ENCODE data around the gene KCNA10. TPM values are rescaled to one million over a fixed set of nuclear protein-coding genes. Genes with fewer than 3 reads are reported as not detected.

The KCNA10 gene
- total and polyA plus RNA-seq, 2 experiments from 2014 or later = not detected

- Histone ChIP-seq H3K4me2 (no peak overlapping the region), H3K9me2 (ENCODE audit: insufficient read depth) (no peaks in the 10 kb centered on the region), H3K4me3 (no peak overlapping the region), H2AFZ (no peak overlapping the region), H3F3A (replicated peaks; ENCODE audit: low read depth) (no peaks in the 10 kb centered on the region), H3K27me3 (ENCODE audit: insufficient read depth) (no peaks in the 10 kb centered on the region), H4K20me1 (replicated peaks; ENCODE audit: insufficient read depth) (0 out of 2 replicates have a peak, but pooled peaks cover 4% of the 10 kb centered on the region), H3K79me2 (replicated peaks; ENCODE audit: insufficient read depth) (no peaks in the 10 kb centered on the region), H3K27ac (ENCODE audit: low read depth) (no peak overlapping the region), H3K4me1 (ENCODE audit: insufficient read depth) (no peaks in the 10 kb centered on the region), H3K36me3 (ENCODE audit: insufficient read depth) (no peaks in the 10 kb centered on the region)
- no peaks in the 10 kb centered on the region; the same call in 2 of the 3 replicates for H3K4me1 Mint-ChIP-seq
- H3K27me3 Mint-ChIP-seq (ENCODE audit: insufficient read depth, low read depth, poor library complexity) = no peaks in the 10 kb centered on the region
- no peak for TF ChIP-seq JUNB (IDR thresholded peaks at IDR 0.05; ENCODE audit: unreplicated experiment)
- no peak for TF ChIP-seq ZNF331 (CRISPR knock-in tag; IDR thresholded peaks at IDR 0.05; ENCODE audit: low read depth)
- no peak for TF ChIP-seq POLR2AphosphoS5 (IDR thresholded peaks at IDR 0.05; ENCODE audit: low read depth)
- no peaks in the 10 kb centered on the region for H3K36me3 Mint-ChIP-seq (ENCODE audit: low read depth)
- no peak overlapping the region for H3K4me3 Mint-ChIP-seq
- no peaks in the 10 kb centered on the region for H3K9me3 Mint-ChIP-seq
- ATAC-seq (no peak), DNase-seq (ENCODE audit: low spot score) (no peak)
- no peak overlapping the region for H3K27ac Mint-ChIP-seq
Observed at GRCh38 chr1:110540891-110541685, 22.1 kb upstream of the KCNA10 start.

- Histone ChIP-seq H4K20me1 (replicated peaks; ENCODE audit: insufficient read depth) (0 out of 2 replicates have a peak, but pooled peaks cover 4% of the 10 kb centered on the region), H3K79me2 (replicated peaks; ENCODE audit: insufficient read depth) (no peaks in the 10 kb centered on the region), H3K27me3 (ENCODE audit: insufficient read depth) (no peaks in the 10 kb centered on the region), H3K4me3 (no peak overlapping the region), H3K4me1 (ENCODE audit: insufficient read depth) (no peaks in the 10 kb centered on the region), H3K9me2 (ENCODE audit: insufficient read depth) (no peaks in the 10 kb centered on the region), H3K27ac (ENCODE audit: low read depth) (no peak overlapping the region), H3K4me2 (no peak overlapping the region), H3K36me3 (ENCODE audit: insufficient read depth) (no peaks in the 10 kb centered on the region), H3F3A (replicated peaks; ENCODE audit: low read depth) (no peaks in the 10 kb centered on the region), H2AFZ (no peak overlapping the region)
- no peaks in the 10 kb centered on the region for H3K9me3 Mint-ChIP-seq
- H3K4me3 Mint-ChIP-seq = no peak overlapping the region
- TF ChIP-seq REST (IDR thresholded peaks at IDR 0.05; ENCODE audit: unreplicated experiment) = no peak
- no peak for TF ChIP-seq JUNB (IDR thresholded peaks at IDR 0.05; ENCODE audit: unreplicated experiment)
- no peak for TF ChIP-seq STAT1 (IDR thresholded peaks at IDR 0.05; ENCODE audit: unreplicated experiment)
- TF ChIP-seq ETS1 (IDR thresholded peaks at IDR 0.05) = no peak
- no peak for TF ChIP-seq POLR2AphosphoS5 (IDR thresholded peaks at IDR 0.05; ENCODE audit: low read depth)
- no peak for TF ChIP-seq CREB1 (CRISPR knock-in tag; IDR thresholded peaks at IDR 0.05; ENCODE audit: low read depth)
- no peak for TF ChIP-seq NANOG (IDR thresholded peaks at IDR 0.05; ENCODE audit: borderline replicate concordance)
- DNase-seq (ENCODE audit: low spot score) (no peak), ATAC-seq (no peak)
- no peak overlapping the region for H3K27ac Mint-ChIP-seq
- H3K27me3 Mint-ChIP-seq (ENCODE audit: insufficient read depth, low read depth, poor library complexity) = peaks cover 8% of the 10 kb centered on the region
- no peaks in the 10 kb centered on the region; the same call in 2 of the 3 replicates for H3K4me1 Mint-ChIP-seq
- no peaks in the 10 kb centered on the region for H3K36me3 Mint-ChIP-seq (ENCODE audit: low read depth)
Observed at GRCh38 chr1:110538921-110539320, 19.9 kb upstream of the KCNA10 start.
